H9 (cell line): ENCODE results near the gene ALKBH5. TPM values are rescaled to one million over a fixed set of nuclear protein-coding genes. Genes with fewer than 3 reads are reported as not detected.

Experiments used
- DNase-seq: peaks from one replicate; pipeline ENCODE4 v3.0.0-alpha.2; 2017
- H2AFZ ChIP-seq: one replicate; pipeline ENCODE4 v1.6.1; 2013; ENCODE audit warnings: mild to moderate bottlenecking, low read length, control low read depth, moderate library complexity
- H2AK5ac ChIP-seq: 2 replicates; pipeline ENCODE4 v1.6.1; 2013; ENCODE audit warnings: low read length, control low read depth, mixed read lengths; ENCODE audit not compliant: insufficient read length
- H2BK120ac ChIP-seq: one replicate; pipeline ENCODE4 v1.6.1; 2013; ENCODE audit warnings: low read depth, mild to moderate bottlenecking, low read length, control low read depth, inconsistent platforms; ENCODE audit not compliant: poor library complexity, severe bottlenecking
- H2BK12ac ChIP-seq: 2 replicates; pipeline ENCODE4 v1.6.1; 2013; ENCODE audit warnings: low read length, control low read depth, mixed read lengths, low read depth; ENCODE audit not compliant: insufficient read length
- H2BK15ac ChIP-seq: 2 replicates; pipeline ENCODE4 v1.6.1; 2013; ENCODE audit warnings: low read depth, low read length, control low read depth
- H2BK20ac ChIP-seq: one replicate; pipeline ENCODE4 v1.6.1; 2013; ENCODE audit warnings: low read depth, mild to moderate bottlenecking, low read length, control low read depth, inconsistent platforms; ENCODE audit not compliant: poor library complexity, severe bottlenecking
- H2BK5ac ChIP-seq: 2 replicates; pipeline ENCODE4 v1.6.1; 2013; ENCODE audit warnings: low read length, control low read depth, mixed read lengths; ENCODE audit not compliant: insufficient read length
- H3K14ac ChIP-seq: 2 replicates; pipeline ENCODE4 v1.6.1; 2013; ENCODE audit warnings: low read length, control low read depth; ENCODE audit not compliant: insufficient read depth
- H3K18ac ChIP-seq: 2 replicates; pipeline ENCODE4 v1.6.1; 2013; ENCODE audit warnings: low read depth, mild to moderate bottlenecking, mixed read lengths, low read length, control low read depth; ENCODE audit not compliant: insufficient read length
- H3K23ac ChIP-seq: 2 replicates; pipeline ENCODE4 v1.6.1; 2013; ENCODE audit warnings: low read length, control low read depth, mixed read lengths, low read depth; ENCODE audit not compliant: insufficient read length
- H3K23me2 ChIP-seq: 2 replicates; pipeline ENCODE4 v1.6.1; 2013; ENCODE audit warnings: low read depth, mild to moderate bottlenecking, mixed read lengths, low read length, control low read depth; ENCODE audit not compliant: insufficient read length, poor library complexity, severe bottlenecking
- H3K27ac ChIP-seq: 2 replicates; pipeline ENCODE4 v1.5.1; 2013; ENCODE audit warnings: low read length, control low read depth, mixed read lengths, low read depth; ENCODE audit not compliant: insufficient read length
- H3K27me3 ChIP-seq: 2 replicates; pipeline ENCODE4 v1.6.1; 2013; ENCODE audit warnings: low read length, control low read depth, inconsistent platforms; ENCODE audit not compliant: insufficient read depth
- H3K4ac ChIP-seq: 2 replicates; pipeline ENCODE4 v1.6.1; 2013; ENCODE audit warnings: low read depth, mild to moderate bottlenecking, control low read depth, inconsistent platforms, low read length, moderate library complexity
- H3K4me1 ChIP-seq: 2 replicates; pipeline ENCODE4 v1.6.1; 2013; ENCODE audit warnings: low read length, control low read depth, inconsistent platforms; ENCODE audit not compliant: insufficient read depth
- H3K4me2 ChIP-seq: 2 replicates; pipeline ENCODE4 v1.6.1; 2013; ENCODE audit warnings: low read length, control low read depth, mixed read lengths; ENCODE audit not compliant: insufficient read length, insufficient read depth
- H3K56ac ChIP-seq: 2 replicates; pipeline ENCODE4 v1.6.1; 2013; ENCODE audit warnings: low read depth, mild to moderate bottlenecking, mixed read lengths, low read length, control low read depth; ENCODE audit not compliant: insufficient read length
- H3K79me1 ChIP-seq: 2 replicates; pipeline ENCODE4 v1.6.1; 2013; ENCODE audit warnings: low read depth, mild to moderate bottlenecking, moderate library complexity, low read length, control low read depth, inconsistent platforms; ENCODE audit not compliant: insufficient read depth, poor library complexity, severe bottlenecking
- H3K79me2 ChIP-seq: 2 replicates; pipeline ENCODE4 v1.6.1; 2013; ENCODE audit warnings: low read length, control low read depth, inconsistent platforms; ENCODE audit not compliant: insufficient read depth
- H3K9ac ChIP-seq: 2 replicates; pipeline ENCODE4 v1.6.1; 2013; ENCODE audit warnings: low read length, control low read depth, mixed read lengths; ENCODE audit not compliant: insufficient read length; ENCODE audit errors: extremely low read depth
- H3K9me3 ChIP-seq: one replicate; pipeline ENCODE4 v1.6.1; 2013; ENCODE audit warnings: low read depth, low read length, inconsistent platforms; ENCODE audit not compliant: control insufficient read depth
- H3T11ph ChIP-seq: one replicate; pipeline ENCODE4 v1.6.1; 2013; ENCODE audit warnings: mild to moderate bottlenecking, low read length, control low read depth, inconsistent platforms
- H4K20me1 ChIP-seq: one replicate; pipeline ENCODE4 v1.6.1; 2013; ENCODE audit not compliant: control insufficient read depth, insufficient read length, insufficient read depth
- H4K5ac ChIP-seq: 2 replicates; pipeline ENCODE4 v1.6.1; 2013; ENCODE audit warnings: low read depth, mild to moderate bottlenecking, mixed read lengths, low read length, control low read depth; ENCODE audit not compliant: insufficient read length
- H4K8ac ChIP-seq: replicated peaks from 2 replicates; pipeline ENCODE4 v1.6.1; 2013; ENCODE audit warnings: low read length, control low read depth, mixed read lengths, low read depth; ENCODE audit not compliant: insufficient read length
- H4K91ac ChIP-seq: 2 replicates; pipeline ENCODE4 v1.6.1; 2013; ENCODE audit warnings: low read depth, mild to moderate bottlenecking, moderate library complexity, mixed read lengths, low read length, control low read depth; ENCODE audit not compliant: insufficient read length
- H3K27ac Mint-ChIP-seq, 3 experiments: 2 replicates in 2 of 3; 3 replicates in 1 of 3; pipeline ENCODE4 v1.8.0; 2020 to 2021; ENCODE audit warnings: mixed read lengths in 3 of 3, mild to moderate bottlenecking in 1 of 3, moderate library complexity in 1 of 3
- H3K27me3 Mint-ChIP-seq: 2 replicates; pipeline ENCODE4 v1.8.0; 2021; ENCODE audit warnings: low read depth, mild to moderate bottlenecking, moderate library complexity, mixed read lengths
- H3K36me3 Mint-ChIP-seq, 3 experiments: 2 replicates in 2 of 3; 3 replicates in 1 of 3; pipeline ENCODE4 v1.8.0; 2020 to 2021; ENCODE audit warnings: low read depth in 3 of 3, mixed read lengths in 3 of 3; ENCODE audit not compliant: insufficient read depth in 1 of 3
- H3K4me1 Mint-ChIP-seq, 2 experiments: 2 replicates each; pipeline ENCODE4 v1.8.0; 2020; ENCODE audit warnings: mixed read lengths in 2 of 2
- H3K4me3 Mint-ChIP-seq, 2 experiments: 2 replicates in 1 of 2; 3 replicates in 1 of 2; pipeline ENCODE4 v1.8.0; 2020 to 2021; ENCODE audit warnings: mild to moderate bottlenecking in 2 of 2, mixed read lengths in 2 of 2, moderate library complexity in 1 of 2
- H3K9me3 Mint-ChIP-seq, 2 experiments: 2 replicates in 1 of 2; 3 replicates in 1 of 2; pipeline ENCODE4 v1.8.0; 2020; ENCODE audit warnings: mild to moderate bottlenecking in 2 of 2, mixed read lengths in 2 of 2, moderate library complexity in 1 of 2
- CTCF ChIP-seq: fragments of 200-600 bp; sonication (generic); conservative IDR thresholded peaks from 3 replicates; pipeline ENCODE4 v1.8.0; 2021; ENCODE audit warnings: antibody characterized with exemption, mild to moderate bottlenecking
- WGBS: extraction: QIAGEN DNeasy Blood & Tissue Kit; methylation state at CpG from one replicate; pipeline ENCODE4 v1.1.7; 2013; ENCODE audit warnings: missing lambda C conversion rate, low lambda C conversion rate, mixed read lengths; ENCODE audit not compliant: insufficient read length; ENCODE audit errors: extremely low coverage; 5-methylcytosine and 5-hydroxymethylcytosine counted together
- total RNA-seq: library from RNA; stranded (reverse); gene quantifications from 2 replicates; pipeline ENCODE4 v1.2.1, GENCODE V29; 2021

Gene ALKBH5
- total RNA-seq, 1 experiment from 2014 or later = 89.8 TPM

- no peaks in the 10 kb centered on the region for H3K79me2 ChIP-seq
- no peak overlapping the region for H3K18ac ChIP-seq
- H3K79me1 ChIP-seq = no peaks in the 10 kb centered on the region
- WGBS = no CpG with 5 or more reads among the region's 5 CpGs
- no peak overlapping the region for H2AK5ac ChIP-seq
- Mint-ChIP-seq H3K36me3 (no peaks in the 10 kb centered on the region), H3K27me3 (peaks cover 9% of the 10 kb centered on the region; the same call in 1 of the 2 replicates), H3K27ac (no peak overlapping the region), H3K9me3 (no peaks in the 10 kb centered on the region), H3K4me3 (no peak overlapping the region), H3K4me1 (no peaks in the 10 kb centered on the region)
- no peaks in the 10 kb centered on the region for H3K27me3 ChIP-seq
- H3K27ac ChIP-seq = no peak overlapping the region
- no peak overlapping the region for H2BK5ac ChIP-seq
- H3K4me1 ChIP-seq = no peaks in the 10 kb centered on the region
- H4K5ac ChIP-seq = no peak overlapping the region
- H4K8ac ChIP-seq = no peak overlapping the region
- H2AFZ ChIP-seq = no peak overlapping the region
- H3T11ph ChIP-seq = no peak overlapping the region
- H2BK120ac ChIP-seq = no peak overlapping the region
- no peak overlapping the region for H2BK12ac ChIP-seq
- no peak overlapping the region for H3K14ac ChIP-seq
- no peak overlapping the region for H3K4me2 ChIP-seq
- DNase-seq = no peak
- H3K9me3 ChIP-seq = no peaks in the 10 kb centered on the region
- no peak overlapping the region for H2BK15ac ChIP-seq
- no peak overlapping the region for H3K56ac ChIP-seq
- TF ChIP-seq CTCF = no peak; the same call in 2 of the 3 replicates
- no peak overlapping the region for H3K23ac ChIP-seq
- H3K9ac ChIP-seq = no peak overlapping the region
- H4K91ac ChIP-seq = no peak overlapping the region
- no peaks in the 10 kb centered on the region for H4K20me1 ChIP-seq
- H3K4ac ChIP-seq = no peak overlapping the region
- no peak overlapping the region for H2BK20ac ChIP-seq
- H3K23me2 ChIP-seq = no peaks in the 10 kb centered on the region
Observed at GRCh38 chr17:18166894-18167293, 16.7 kb upstream of the ALKBH5 start.
